Thymus (tissue), 11 donors: Measurements from ENCODE around the gene PARD6B. TPM values are rescaled to one million over a fixed set of nuclear protein-coding genes. Genes with fewer than 3 reads are reported as not detected.

Experiments used
- DNase-seq, 9 donors: peaks; one replicate each; pipeline ENCODE4 v3.0.0-alpha.2; 2013; ENCODE audit warnings: low spot score in 9 of 9, low read depth in 6 of 9, missing footprints in 1 of 9
- H3K27ac ChIP-seq, 2 donors: one replicate each; pipeline ENCODE4 v1.5.1; 2013; ENCODE audit warnings: control low read depth in 1 of 2, low read depth in 1 of 2, low read length in 1 of 2, mild to moderate bottlenecking in 1 of 2, moderate library complexity in 1 of 2
- H3K27me3 ChIP-seq, 2 donors: one replicate each; pipeline ENCODE4 v1.5.1; 2013; ENCODE audit warnings: low read length in 1 of 2; ENCODE audit not compliant: control insufficient read depth in 2 of 2, insufficient read depth in 1 of 2
- H3K36me3 ChIP-seq, 2 donors: one replicate each; pipeline ENCODE4 v1.5.1; 2013; ENCODE audit warnings: low read length in 1 of 2, mild to moderate bottlenecking in 1 of 2, moderate library complexity in 1 of 2; ENCODE audit not compliant: control insufficient read depth in 2 of 2, insufficient read depth in 2 of 2
- H3K4me1 ChIP-seq, 2 donors: one replicate each; pipeline ENCODE4 v1.5.1; 2013; ENCODE audit warnings: low read length in 2 of 2; ENCODE audit not compliant: control insufficient read depth in 2 of 2, insufficient read depth in 2 of 2
- H3K4me3 ChIP-seq, 2 donors: one replicate each; pipeline ENCODE4 v1.5.1; 2013; ENCODE audit warnings: low read length in 2 of 2, control low read depth in 1 of 2, mild to moderate bottlenecking in 1 of 2
- H3K9me3 ChIP-seq, 2 donors: one replicate each; pipeline ENCODE4 v1.5.1; 2013; ENCODE audit warnings: low read length in 1 of 2, mild to moderate bottlenecking in 1 of 2; ENCODE audit not compliant: control insufficient read depth in 2 of 2, insufficient read depth in 1 of 2
- WGBS: extraction: QIAGEN DNeasy Blood & Tissue Kit; methylation state at CpG from one replicate; pipeline ENCODE4 v1.1.7; 2013; 5-methylcytosine and 5-hydroxymethylcytosine counted together
- polyA plus RNA-seq: library from polyadenylated mRNA; stranded (reverse); fragments of 200-250 nt; gene quantifications from one replicate; pipeline ENCODE4 v1.2.3, GENCODE V29; 2013
- total RNA-seq: library from RNA; stranded (reverse); fragments of 120-200 nt; gene quantifications from one replicate; pipeline ENCODE4 v1.2.4, GENCODE V29; 2013
- donor health status: healthy.

Gene PARD6B
- total and polyA plus RNA-seq, 2 donors: 3.1 to 3.7 TPM

GRCh38 chr20:50734730-50735679 lies 3.6 kb downstream of the PARD6B start:
- no peak for DNase-seq
- WGBS: 98% methylated on average over 9 of the region's 9 CpGs
- Histone ChIP-seq H3K27me3 (no peaks in the 10 kb centered on the region), H3K36me3 (peaks cover 0 to 7% of the 10 kb centered on the region in 2 donors), H3K4me1 (peaks cover 12 to 14% of the 10 kb centered on the region in 2 donors), H3K27ac (no peak overlapping the region), H3K9me3 (no peaks in the 10 kb centered on the region), H3K4me3 (no peak overlapping the region)

GRCh38 chr20:50735813-50736212 lies 4.4 kb downstream of the PARD6B start:
- peaks cover 0 to 7% of the 10 kb centered on the region in 2 donors for H3K36me3 ChIP-seq
- H3K9me3 ChIP-seq: no peaks in the 10 kb centered on the region
- H3K27me3 ChIP-seq: no peaks in the 10 kb centered on the region
- no peak for DNase-seq
- H3K4me1 ChIP-seq: peaks cover 7 to 9% of the 10 kb centered on the region in 2 donors
- H3K27ac ChIP-seq: no peak overlapping the region
- no peak overlapping the region for H3K4me3 ChIP-seq

- 97% methylated on average over 4 of the region's 4 CpGs for WGBS
- DNase-seq: no peak
- peaks cover 2 to 3% of the 10 kb centered on the region in 2 donors for H3K4me1 ChIP-seq
- H3K4me3 ChIP-seq: no peak overlapping the region
- H3K27ac ChIP-seq: no peak overlapping the region
- H3K36me3 ChIP-seq: peaks cover 0 to 7% of the 10 kb centered on the region in 2 donors
- no peaks in the 10 kb centered on the region for H3K9me3 ChIP-seq
- H3K27me3 ChIP-seq: no peaks in the 10 kb centered on the region
Observed at GRCh38 chr20:50737352-50737751, 6.0 kb downstream of the PARD6B start.

GRCh38 chr20:50743087-50743486 lies 11.7 kb downstream of the PARD6B start:
- WGBS: 95% methylated on average over 4 of the region's 4 CpGs
- H3K4me1 ChIP-seq: peaks cover 0 to 2% of the 10 kb centered on the region in 2 donors

GRCh38 chr20:50744143-50744792 lies 12.9 kb downstream of the PARD6B start:
- peaks cover 5 to 7% of the 10 kb centered on the region in 2 donors for H3K36me3 ChIP-seq
- peaks cover 0 to 2% of the 10 kb centered on the region in 2 donors for H3K4me1 ChIP-seq
- DNase-seq: no peak
- no peak overlapping the region for H3K4me3 ChIP-seq
- WGBS: 95% methylated on average over 15 of the region's 15 CpGs
- no peaks in the 10 kb centered on the region for H3K9me3 ChIP-seq
- peak overlapping the region; percentile 47 to 70 for H3K27ac ChIP-seq
- no peaks in the 10 kb centered on the region for H3K27me3 ChIP-seq

More at GRCh38 chr20:50743087-50743486, 11.7 kb downstream of the PARD6B start:
- H3K27ac ChIP-seq: no peak overlapping the region
- H3K4me3 ChIP-seq: no peak overlapping the region
- no peak for DNase-seq
- no peaks in the 10 kb centered on the region for H3K27me3 ChIP-seq
- H3K9me3 ChIP-seq: no peaks in the 10 kb centered on the region
- peaks cover 2 to 3% of the 10 kb centered on the region in 2 donors for H3K36me3 ChIP-seq

GRCh38 chr20:50745634-50746137 lies 14.3 kb downstream of the PARD6B start:
- H3K27me3 ChIP-seq: no peaks in the 10 kb centered on the region
- no peak overlapping the region for H3K4me3 ChIP-seq
- H3K36me3 ChIP-seq: peaks cover 12 to 13% of the 10 kb centered on the region in 2 donors
- H3K27ac ChIP-seq: no peak overlapping the region
- H3K4me1 ChIP-seq: peaks cover 0 to 2% of the 10 kb centered on the region in 2 donors
- no peaks in the 10 kb centered on the region for H3K9me3 ChIP-seq
- 96% methylated on average over 2 of the region's 2 CpGs for WGBS
- DNase-seq: no peak

- Histone ChIP-seq H3K4me3 (no peak overlapping the region), H3K27ac (no peak overlapping the region), H3K9me3 (no peaks in the 10 kb centered on the region), H3K27me3 (no peaks in the 10 kb centered on the region), H3K4me1 (peaks cover 0 to 2% of the 10 kb centered on the region in 2 donors), H3K36me3 (peaks cover 12 to 13% of the 10 kb centered on the region in 2 donors)
- 96% methylated on average over 3 of the region's 3 CpGs for WGBS
- DNase-seq: no peak
Observed at GRCh38 chr20:50746138-50746940, 15.0 kb downstream of the PARD6B start.

- Histone ChIP-seq H3K4me1 (peaks cover 0 to 2% of the 10 kb centered on the region in 2 donors), H3K9me3 (no peaks in the 10 kb centered on the region), H3K27ac (no peak overlapping the region), H3K36me3 (peaks cover 12 to 13% of the 10 kb centered on the region in 2 donors), H3K4me3 (no peak overlapping the region), H3K27me3 (no peaks in the 10 kb centered on the region)
- WGBS: 97% methylated on average over 2 of the region's 2 CpGs
- no peak for DNase-seq
Observed at GRCh38 chr20:50747275-50747674, 15.9 kb downstream of the PARD6B start.
